Measurements from ENCODE around the gene SMYD3. TPM values are rescaled to one million over a fixed set of nuclear protein-coding genes. Genes with fewer than 3 reads are reported as not detected.
"Not testable (repeated sequence)": the region's sequence is repeated elsewhere in the genome, so short reads cannot be mapped to it uniquely, and the experiment has no call there.

The SMYD3 gene
- total RNA-seq, 4 donors from 2014 or later = 11.6 to 26.9 (median 18.3) TPM

GRCh38 chr1:245718123-245718522 lies 789.0 kb downstream of the SMYD3 start:
- Histone ChIP-seq H3K9me3 (no peaks in the 10 kb centered on the region), H3K36me3 (no peaks in the 10 kb centered on the region), H3K27me3 (no peaks in the 10 kb centered on the region), H3K27ac (no peak overlapping the region), H3K4me1 (no peaks in the 10 kb centered on the region), H3K4me3 (no peak overlapping the region)
- TF ChIP-seq EP300 (IDR thresholded peaks at IDR 0.05) (no peak), POLR2AphosphoS5 (IDR thresholded peaks at IDR 0.05) (no peak), POLR2A (IDR thresholded peaks at IDR 0.05) (no peak), CTCF (IDR thresholded peaks at IDR 0.05) (no peak)
- WGBS, 2 donors (ENCODE audit: low coverage in 1 of 2) = 92% methylated on average over 3 of the region's 3 CpGs; no CpG with 5 or more reads in 1 of the 2 donors
- ATAC-seq = no peak

- WGBS, 2 donors (ENCODE audit: low coverage in 1 of 2) = 92 to 100% methylated on average over 2 to 3 of the region's 3 CpGs
- Histone ChIP-seq H3K27ac (no peak overlapping the region), H3K27me3 (no peaks in the 10 kb centered on the region), H3K9me3 (no peaks in the 10 kb centered on the region), H3K36me3 (no peaks in the 10 kb centered on the region), H3K4me1 (no peaks in the 10 kb centered on the region), H3K4me3 (no peak overlapping the region)
- no peak for TF ChIP-seq CTCF (IDR thresholded peaks at IDR 0.05)
- no peak for TF ChIP-seq EP300 (IDR thresholded peaks at IDR 0.05)
- no peak for TF ChIP-seq POLR2A (IDR thresholded peaks at IDR 0.05)
- no peak for TF ChIP-seq POLR2AphosphoS5 (IDR thresholded peaks at IDR 0.05)
- no peak for ATAC-seq
These were observed 789.5 kb downstream of the SMYD3 start for GRCh38 chr1:245717611-245718010.

GRCh38 chr1:245716561-245716960 lies 790.5 kb downstream of the SMYD3 start:
- H3K27ac ChIP-seq = no peak overlapping the region
- H3K9me3 ChIP-seq = no peaks in the 10 kb centered on the region
- H3K27me3 ChIP-seq = no peaks in the 10 kb centered on the region
- TF ChIP-seq POLR2AphosphoS5 (IDR thresholded peaks at IDR 0.05) = no peak
- no peak for TF ChIP-seq POLR2A (IDR thresholded peaks at IDR 0.05)
- no peak for TF ChIP-seq CTCF (IDR thresholded peaks at IDR 0.05)
- no peak for TF ChIP-seq EP300 (IDR thresholded peaks at IDR 0.05)
- WGBS, 2 donors (ENCODE audit: low coverage in 1 of 2) = 100% methylated on average over 1 of the region's 3 CpGs; no CpG with 5 or more reads in 1 of the 2 donors
- H3K4me3 ChIP-seq = no peak overlapping the region
- ATAC-seq = no peak
- no peaks in the 10 kb centered on the region for H3K4me1 ChIP-seq
- no peaks in the 10 kb centered on the region for H3K36me3 ChIP-seq

GRCh38 chr1:245715970-245716369 lies 791.1 kb downstream of the SMYD3 start:
- 36% methylated on average over 1 of the region's 1 CpG; no CpG with 5 or more reads in 1 of the 2 donors for WGBS, 2 donors (ENCODE audit: low coverage in 1 of 2)
- H3K27me3 ChIP-seq = no peaks in the 10 kb centered on the region
- H3K27ac ChIP-seq = no peak overlapping the region
- no peaks in the 10 kb centered on the region for H3K36me3 ChIP-seq
- no peak for ATAC-seq
- no peaks in the 10 kb centered on the region for H3K9me3 ChIP-seq
- TF ChIP-seq CTCF (IDR thresholded peaks at IDR 0.05) = no peak
- no peak for TF ChIP-seq EP300 (IDR thresholded peaks at IDR 0.05)
- no peak for TF ChIP-seq POLR2A (IDR thresholded peaks at IDR 0.05)
- TF ChIP-seq POLR2AphosphoS5 (IDR thresholded peaks at IDR 0.05) = no peak
- no peak overlapping the region for H3K4me3 ChIP-seq
- no peaks in the 10 kb centered on the region for H3K4me1 ChIP-seq

GRCh38 chr1:245715291-245715701 lies 791.8 kb downstream of the SMYD3 start:
- Histone ChIP-seq H3K36me3 (no peaks in the 10 kb centered on the region), H3K4me3 (no peak overlapping the region), H3K27me3 (no peaks in the 10 kb centered on the region), H3K4me1 (no peaks in the 10 kb centered on the region), H3K9me3 (no peaks in the 10 kb centered on the region), H3K27ac (no peak overlapping the region)
- ATAC-seq = no peak
- 54 to 63% methylated on average over 2 to 5 of the region's 9 CpGs for WGBS, 2 donors (ENCODE audit: low coverage in 1 of 2)
- no peak for TF ChIP-seq EP300 (IDR thresholded peaks at IDR 0.05)
- TF ChIP-seq POLR2AphosphoS5 (IDR thresholded peaks at IDR 0.05) = no peak
- TF ChIP-seq CTCF (IDR thresholded peaks at IDR 0.05) = no peak
- no peak for TF ChIP-seq POLR2A (IDR thresholded peaks at IDR 0.05)

- 94% methylated on average over 3 of the region's 3 CpGs; no CpG with 5 or more reads in 1 of the 2 donors for WGBS, 2 donors (ENCODE audit: low coverage in 1 of 2)
- H3K36me3 ChIP-seq, H3K27me3 ChIP-seq, H3K4me3 ChIP-seq, H3K27ac ChIP-seq, H3K4me1 ChIP-seq, ATAC-seq, H3K9me3 ChIP-seq: not testable (repeated sequence)
These were observed 793.1 kb downstream of the SMYD3 start for GRCh38 chr1:245714027-245714426.

Measured in gastroesophageal sphincter (tissue), 4 donors.